ENCODE measurements around the gene CDT1.

Gene CDT1

GRCh38 chr16:88836791-88837190 lies 33.2 kb downstream of the CDT1 start:
- no peak for DNase-seq (ENCODE audit: low read depth, low spot score)

GRCh38 chr16:88837806-88838205 lies 34.2 kb downstream of the CDT1 start:
- DNase-seq (ENCODE audit: low read depth, low spot score) = no peak

- no peak for DNase-seq (ENCODE audit: low read depth, low spot score)
Observed at GRCh38 chr16:88838566-88838965, 35.0 kb downstream of the CDT1 start.

GRCh38 chr16:88839026-88839529 lies 35.5 kb downstream of the CDT1 start:
- DNase-seq (ENCODE audit: low read depth, low spot score) = peak; percentile 40

- no peak for DNase-seq (ENCODE audit: low read depth, low spot score)
Observed at GRCh38 chr16:88839745-88840599, 36.4 kb downstream of the CDT1 start.

GRCh38 chr16:88840600-88841215 lies 37.1 kb downstream of the CDT1 start:
- no peak for DNase-seq (ENCODE audit: low read depth, low spot score)

- DNase-seq (ENCODE audit: low read depth, low spot score) = no peak
Observed at GRCh38 chr16:88841521-88842307, 38.1 kb downstream of the CDT1 start.

GRCh38 chr16:88842308-88842756 lies 38.7 kb downstream of the CDT1 start:
- no peak for DNase-seq (ENCODE audit: low read depth, low spot score)

- DNase-seq (ENCODE audit: low read depth, low spot score) = no peak
Observed at GRCh38 chr16:88842806-88843205, 39.2 kb downstream of the CDT1 start.

- DNase-seq (ENCODE audit: low read depth, low spot score) = no peak
Observed at GRCh38 chr16:88843256-88843655, 39.7 kb downstream of the CDT1 start.

GRCh38 chr16:88844419-88845036 lies 40.9 kb downstream of the CDT1 start:
- peak; percentile 18 for DNase-seq (ENCODE audit: low read depth, low spot score)

GRCh38 chr16:88846088-88846487 lies 42.5 kb downstream of the CDT1 start:
- no peak for DNase-seq (ENCODE audit: low read depth, low spot score)

- no peak for DNase-seq (ENCODE audit: low read depth, low spot score)
Observed at GRCh38 chr16:88847654-88848053, 44.1 kb downstream of the CDT1 start.

- no peak for DNase-seq (ENCODE audit: low read depth, low spot score)
Observed at GRCh38 chr16:88848557-88848956, 45.0 kb downstream of the CDT1 start.

GRCh38 chr16:88850531-88851199 lies 47.1 kb downstream of the CDT1 start:
- DNase-seq (ENCODE audit: low read depth, low spot score) = no peak

GRCh38 chr16:88851616-88852015 lies 48.0 kb downstream of the CDT1 start:
- DNase-seq (ENCODE audit: low read depth, low spot score) = no peak

GRCh38 chr16:88853325-88853941 lies 49.8 kb downstream of the CDT1 start:
- no peak for DNase-seq (ENCODE audit: low read depth, low spot score)

- no peak for DNase-seq (ENCODE audit: low read depth, low spot score)
Observed at GRCh38 chr16:88854306-88855111, 50.9 kb downstream of the CDT1 start.

GRCh38 chr16:88855176-88855575 lies 51.6 kb downstream of the CDT1 start:
- no peak for DNase-seq (ENCODE audit: low read depth, low spot score)

GRCh38 chr16:88855736-88856121 lies 52.1 kb downstream of the CDT1 start:
- no peak for DNase-seq (ENCODE audit: low read depth, low spot score)
